Measurements from ENCODE around the gene ABI2.
A peak's percentile ranks its signal among the peaks of the same experiment; 100 is the strongest.

The ABI2 gene

GRCh38 chr2:203450561-203450960, 122.4 kb downstream of the ABI2 start:
- no peak overlapping the region for H3K27ac ChIP-seq
- TF ChIP-seq CTCF (conservative IDR thresholded peaks at IDR 0.05), result no peak

GRCh38 chr2:203451011-203451410, 122.8 kb downstream of the ABI2 start:
- no peak overlapping the region for H3K27ac ChIP-seq
- no peak for TF ChIP-seq CTCF (conservative IDR thresholded peaks at IDR 0.05)

- no peak for TF ChIP-seq CTCF (conservative IDR thresholded peaks at IDR 0.05)
- H3K27ac ChIP-seq, result no peak overlapping the region
Measured at GRCh38 chr2:203451689-203452088, 123.5 kb downstream of the ABI2 start.

GRCh38 chr2:203453858-203454451, 125.8 kb downstream of the ABI2 start:
- no peak overlapping the region for H3K27ac ChIP-seq
- TF ChIP-seq CTCF (conservative IDR thresholded peaks at IDR 0.05), result peak; percentile 83

- no peak for TF ChIP-seq CTCF (conservative IDR thresholded peaks at IDR 0.05)
- H3K27ac ChIP-seq, result no peak overlapping the region
Measured at GRCh38 chr2:203455209-203455608, 127.0 kb downstream of the ABI2 start.

GRCh38 chr2:203461746-203462145, 133.6 kb downstream of the ABI2 start:
- H3K27ac ChIP-seq, result no peak overlapping the region; the same call in 1 of the 2 replicates
- TF ChIP-seq CTCF (conservative IDR thresholded peaks at IDR 0.05), result no peak

- TF ChIP-seq CTCF (conservative IDR thresholded peaks at IDR 0.05), result no peak
- no peak overlapping the region; the same call in 1 of the 2 replicates for H3K27ac ChIP-seq
Measured at GRCh38 chr2:203462308-203462707, 134.1 kb downstream of the ABI2 start.

Data from VCaP (cell line).